Endothelial cell of umbilical vein (primary cell): ENCODE measurements around the gene PGS1. TPM values are rescaled to one million over a fixed set of nuclear protein-coding genes. Genes with fewer than 3 reads are reported as not detected.

ENCODE experiments used
- BruUV-seq: library from RNA; stranded (reverse); fragments of 400-500 nt; replicated peaks from 2 replicates; lab custom pipeline; 2021; lab: Mats Ljungman, UMichigan
- CTCF ChIA-PET: fragments of 300-600, 350-600 bp; sonication (Branson Sonifier 250); formaldehyde crosslinking; loops from one replicate; lab custom pipeline; 2021; ENCODE audit warnings: antibody characterized with exemption, inconsistent platforms; lab: Charles Lee
- POLR2A ChIA-PET: fragments of 300-600, 350-600 bp; sonication (Branson Sonifier 250); formaldehyde crosslinking; loops from one replicate; lab custom pipeline; 2021; ENCODE audit warnings: antibody characterized with exemption, inconsistent platforms; lab: Charles Lee
- DNase-seq: peaks from one replicate; pipeline ENCODE4 v3.0.0-alpha.2; 2011; ENCODE audit warnings: low read depth, low spot score
- FAIRE-seq: peaks from 2 replicates; lab custom pipeline; 2011; peaks lifted over from hg19 to GRCh38; lab: Jason Lieb, UNC
- H2AFZ ChIP-seq: 2 replicates; pipeline ENCODE4 v1.6.0; 2012; ENCODE audit warnings: low read depth, low read length, control low read depth, inconsistent platforms
- H3K27ac ChIP-seq: 2 replicates; pipeline ENCODE4 v1.5.1; 2011; ENCODE audit warnings: low read depth, mild to moderate bottlenecking, control low read depth, low read length, moderate library complexity; ENCODE audit not compliant: insufficient read depth
- H3K27me3 ChIP-seq, 2 experiments: 2 replicates each; pipeline versions ENCODE4 v1.6.0 to v1.6.1; 2011; ENCODE audit warnings: low read length in 2 of 2, mixed read lengths in 1 of 2; ENCODE audit not compliant: control insufficient read depth in 2 of 2, insufficient read depth in 2 of 2
- H3K36me3 ChIP-seq, 2 experiments: 2 replicates in 1 of 2; 3 replicates in 1 of 2; pipeline ENCODE4 v1.5.1; 2011; ENCODE audit warnings: low read length in 2 of 2, mild to moderate bottlenecking in 1 of 2, moderate library complexity in 1 of 2; ENCODE audit not compliant: control insufficient read depth in 2 of 2, insufficient read depth in 2 of 2; ENCODE audit errors: extremely low read depth in 1 of 2
- H3K4me1 ChIP-seq: 3 replicates; pipeline ENCODE4 v1.5.1; 2011; ENCODE audit warnings: mild to moderate bottlenecking, low read length; ENCODE audit not compliant: control insufficient read depth, insufficient read depth; ENCODE audit errors: extremely low read depth
- H3K4me2 ChIP-seq: 2 replicates; pipeline ENCODE4 v1.6.1; 2011; ENCODE audit warnings: low read length, control low read depth, mixed read lengths; ENCODE audit not compliant: insufficient read depth
- H3K4me3 ChIP-seq, 3 experiments: fragments of 200-600 bp in 1 of 3; sonication (generic), shearing (Covaris generic) in 1 of 3; replicated peaks in 1 of 3; 2 replicates each; pipeline ENCODE4 v1.5.1; 2011 to 2016; ENCODE audit warnings: control low read depth in 3 of 3, low read length in 3 of 3, mild to moderate bottlenecking in 2 of 3, inconsistent platforms in 1 of 3, low read depth in 1 of 3, moderate library complexity in 1 of 3; ENCODE audit not compliant: insufficient read depth in 1 of 3
- H3K79me2 ChIP-seq: 2 replicates; pipeline ENCODE4 v1.6.0; 2012; ENCODE audit warnings: low read length, inconsistent platforms; ENCODE audit not compliant: control insufficient read depth, insufficient read depth
- H3K9ac ChIP-seq: replicated peaks from 2 replicates; pipeline ENCODE3; 2011; ENCODE audit warnings: low read length, control low read depth; ENCODE audit not compliant: insufficient read depth; ENCODE audit errors: extremely low read depth
- H3K9me1 ChIP-seq: replicated peaks from 3 replicates; pipeline ENCODE4 v1.6.0; 2011; ENCODE audit warnings: mild to moderate bottlenecking, low read length; ENCODE audit not compliant: control insufficient read depth, insufficient read depth; ENCODE audit errors: extremely low read depth
- H3K9me3 ChIP-seq: replicated peaks from 2 replicates; pipeline ENCODE4 v1.5.1; 2012; ENCODE audit warnings: low read length, inconsistent platforms; ENCODE audit not compliant: control insufficient read depth, insufficient read depth
- H4K20me1 ChIP-seq: replicated peaks from 2 replicates; pipeline ENCODE3; 2011; ENCODE audit warnings: mild to moderate bottlenecking, low read length; ENCODE audit not compliant: control insufficient read depth, insufficient read depth; ENCODE audit errors: extremely low read depth
- EZH2 ChIP-seq: IDR thresholded peaks from 2 replicates; pipeline ENCODE4 v1.6.1; 2012; ENCODE audit warnings: borderline replicate concordance, low read depth, mild to moderate bottlenecking, moderate library complexity, low read length, inconsistent platforms; ENCODE audit not compliant: severe bottlenecking
- GATA2 ChIP-seq: IDR thresholded peaks from 2 replicates; pipeline ENCODE4 v1.7.0; 2011; ENCODE audit warnings: low read depth, mild to moderate bottlenecking, moderate library complexity, mixed read lengths, low read length; ENCODE audit not compliant: insufficient read length, insufficient read depth
- MYC ChIP-seq: IDR thresholded peaks from one replicate; pipeline ENCODE4 v1.6.1; 2011; ENCODE audit warnings: mild to moderate bottlenecking, low read depth, low read length
- POLR2AphosphoS5 ChIP-seq: IDR thresholded peaks from 2 replicates; pipeline ENCODE4 v1.6.1; 2012; ENCODE audit warnings: low read depth, mild to moderate bottlenecking, control low read depth, low read length, moderate library complexity; ENCODE audit not compliant: insufficient read depth
- dilution Hi-C: fragments of 300-500 bp; cut with MboI; formaldehyde crosslinking; loops from one replicate; pipeline ENCODE4 v1.15.0; 2019; ENCODE audit warnings: low sequenced_read_pairs; ENCODE audit not compliant: extremely low pct_ligation_motif_present
- intact Hi-C: fragments of 100-400 bp; cut with micrococcal nuclease; formaldehyde crosslinking; loops from one replicate; pipeline ENCODE4 v1.10.0; 2022
- polyA plus RNA-seq, 4 experiments: library from polyadenylated mRNA; depleted of rRNA in 3 of 4; stranded (reverse) in 3 of 4; unstranded in 1 of 4; fragments of >200 nt; gene quantifications; 2 replicates each; pipeline versions ENCODE4 v1.2.1 to v1.2.3, GENCODE V29; 2011 to 2012; ENCODE audit warnings: missing spikeins in 1 of 4
- total RNA-seq: library from RNA; stranded (reverse); gene quantifications from 2 replicates; pipeline ENCODE4 v1.2.3, GENCODE V29; 2021
- TF ChIP-seq, protein P1 (sequence below): IDR thresholded peaks from 2 replicates; pipeline ENCODE4 v1.6.1; 2011; ENCODE audit not compliant: insufficient read depth, insufficient read length
- TF ChIP-seq, protein P2 (sequence below), 2 donors: IDR thresholded peaks; 1 replicate in 1 of 2; 2 replicates in 1 of 2; pipeline ENCODE4 v1.5.1; 2011; ENCODE audit warnings: low read length in 2 of 2, mild to moderate bottlenecking in 2 of 2, moderate library complexity in 2 of 2, control low read depth in 1 of 2, inconsistent platforms in 1 of 2, low read depth in 1 of 2; ENCODE audit not compliant: insufficient read depth in 1 of 2; ENCODE audit errors: extremely low read depth in 1 of 2

Gene PGS1
- total and polyA plus RNA-seq, 2 donors (not counting 3 experiments of a cell fraction or from before 2014, with no cell fraction given), result 50.8 to 66.0 TPM

DNA sequence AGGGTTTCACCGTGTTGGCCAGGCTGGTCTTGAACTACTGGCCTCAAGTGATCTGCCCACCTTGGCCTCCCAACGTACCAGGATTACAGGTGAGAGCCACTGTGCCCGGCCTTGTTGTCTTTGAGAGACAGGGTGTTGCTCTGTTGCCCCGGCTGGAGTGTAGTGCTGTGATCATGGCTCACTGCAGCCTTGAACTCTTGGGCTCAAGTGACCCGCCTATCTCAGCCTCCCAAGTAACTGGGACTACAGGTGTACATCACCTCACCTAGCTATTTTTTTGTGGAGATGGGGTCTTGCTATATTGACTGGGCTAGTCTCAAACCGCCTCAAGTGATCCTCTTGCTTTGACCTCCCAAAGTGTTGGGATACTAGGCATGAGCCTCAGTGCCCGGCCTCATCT is 68.4 kb downstream of the PGS1 start:
- no peaks in the 10 kb centered on the region for H3K9me3 ChIP-seq
- ChIA-PET CTCF (interaction anchor here (0.8 to 1.2 kb wide), 2 partner anchors 177 to 260 kb away, joined by 3 read pairs; no protein-coding TSS in a partner anchor), POLR2A (no interaction called here)
- FAIRE-seq (no peak), DNase-seq (no peak)
- no peaks in the 10 kb centered on the region for H3K79me2 ChIP-seq
- H3K36me3 ChIP-seq, result no peaks in the 10 kb centered on the region
- H3K27ac ChIP-seq, result no peak overlapping the region
- no peak overlapping the region for H2AFZ ChIP-seq
- no peaks in the 10 kb centered on the region for H4K20me1 ChIP-seq
- intact Hi-C loops (no loop called here), dilution Hi-C loops (no loop called here)
- no peaks in the 10 kb centered on the region for H3K9me1 ChIP-seq
- no peak for TF ChIP-seq GATA2
- TF ChIP-seq, protein P1, sequence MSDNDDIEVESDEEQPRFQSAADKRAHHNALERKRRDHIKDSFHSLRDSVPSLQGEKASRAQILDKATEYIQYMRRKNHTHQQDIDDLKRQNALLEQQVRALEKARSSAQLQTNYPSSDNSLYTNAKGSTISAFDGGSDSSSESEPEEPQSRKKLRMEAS, result no peak
- TF ChIP-seq EZH2, result no peak
- no peak for TF ChIP-seq POLR2AphosphoS5
- H3K9ac ChIP-seq, result no peak overlapping the region
- no peak overlapping the region for H3K4me2 ChIP-seq
- H3K4me1 ChIP-seq, result no peaks in the 10 kb centered on the region
- no peaks in the 10 kb centered on the region for H3K27me3 ChIP-seq
- no peak overlapping the region for H3K4me3 ChIP-seq
- no TSS peak for BruUV-seq

DNA sequence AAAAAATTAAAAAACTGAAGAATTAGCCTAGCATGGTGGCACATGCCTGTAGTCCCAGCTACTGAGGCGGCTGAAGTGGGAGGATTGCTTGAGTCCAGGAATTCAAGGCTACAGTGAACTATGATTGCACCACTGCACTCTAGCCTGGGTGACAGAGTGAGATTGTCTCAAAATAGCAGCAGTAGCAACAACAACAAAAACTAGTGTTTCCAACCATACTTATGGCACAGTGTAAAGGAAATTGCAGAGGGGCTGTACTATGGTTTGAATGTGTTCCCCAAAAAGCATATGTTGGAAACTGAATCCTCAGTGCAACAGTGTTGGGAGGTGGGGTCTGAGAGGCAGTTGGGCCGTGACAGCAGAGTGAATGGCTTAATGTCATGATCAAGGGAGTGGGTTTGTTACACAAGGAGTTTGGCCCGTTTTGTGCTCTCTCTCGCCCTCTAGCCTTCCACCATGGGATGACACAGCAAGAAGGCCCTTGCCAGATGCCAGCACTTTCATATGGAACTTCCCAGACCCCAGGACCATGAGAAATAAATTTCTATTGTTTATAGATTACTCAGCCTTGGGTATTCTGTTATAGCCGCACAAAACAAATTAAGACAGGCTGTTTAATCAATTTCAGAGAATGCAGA is 70.0 kb downstream of the PGS1 start:
- Histone ChIP-seq H3K4me2 (no peak overlapping the region), H3K36me3 (no peaks in the 10 kb centered on the region), H3K4me1 (no peaks in the 10 kb centered on the region), H3K9ac (no peak overlapping the region), H3K79me2 (no peaks in the 10 kb centered on the region), H4K20me1 (no peaks in the 10 kb centered on the region), H3K4me3 (no peak overlapping the region), H3K9me1 (no peaks in the 10 kb centered on the region), H3K27me3 (no peaks in the 10 kb centered on the region), H3K9me3 (no peaks in the 10 kb centered on the region), H2AFZ (no peak overlapping the region), H3K27ac (no peak overlapping the region)
- dilution Hi-C loops (no loop called here), intact Hi-C loops (no loop called here)
- DNase-seq, result no peak
- no peak for FAIRE-seq
- no peak for TF ChIP-seq MYC
- TF ChIP-seq, protein P2, sequence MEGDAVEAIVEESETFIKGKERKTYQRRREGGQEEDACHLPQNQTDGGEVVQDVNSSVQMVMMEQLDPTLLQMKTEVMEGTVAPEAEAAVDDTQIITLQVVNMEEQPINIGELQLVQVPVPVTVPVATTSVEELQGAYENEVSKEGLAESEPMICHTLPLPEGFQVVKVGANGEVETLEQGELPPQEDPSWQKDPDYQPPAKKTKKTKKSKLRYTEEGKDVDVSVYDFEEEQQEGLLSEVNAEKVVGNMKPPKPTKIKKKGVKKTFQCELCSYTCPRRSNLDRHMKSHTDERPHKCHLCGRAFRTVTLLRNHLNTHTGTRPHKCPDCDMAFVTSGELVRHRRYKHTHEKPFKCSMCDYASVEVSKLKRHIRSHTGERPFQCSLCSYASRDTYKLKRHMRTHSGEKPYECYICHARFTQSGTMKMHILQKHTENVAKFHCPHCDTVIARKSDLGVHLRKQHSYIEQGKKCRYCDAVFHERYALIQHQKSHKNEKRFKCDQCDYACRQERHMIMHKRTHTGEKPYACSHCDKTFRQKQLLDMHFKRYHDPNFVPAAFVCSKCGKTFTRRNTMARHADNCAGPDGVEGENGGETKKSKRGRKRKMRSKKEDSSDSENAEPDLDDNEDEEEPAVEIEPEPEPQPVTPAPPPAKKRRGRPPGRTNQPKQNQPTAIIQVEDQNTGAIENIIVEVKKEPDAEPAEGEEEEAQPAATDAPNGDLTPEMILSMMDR (IDR thresholded peaks at IDR 0.05; ENCODE audit: extremely low read depth in 1 of 2, insufficient read depth in 1 of 2, low read depth in 1 of 2, low read length in 2 of 2), result peak in 1 of 2 donors; percentile 8
- BruUV-seq, result no TSS peak
- ChIA-PET CTCF (no interaction called here), POLR2A (no interaction called here)
